SK-N-SH (cell line): ENCODE results near the gene TLX1. TPM values are rescaled to one million over a fixed set of nuclear protein-coding genes. Genes with fewer than 3 reads are reported as not detected.

Experiments used
- CTCF ChIA-PET: fragments of 300-600, 350-600 bp; formaldehyde crosslinking; extraction: SDS; loops from one replicate; lab custom pipeline; 2021; lab: Yijun Ruan, JAX
- POLR2A ChIA-PET: fragments of 350-600 bp; sonication (Branson Sonifier 250); formaldehyde crosslinking; extraction: SDS; loops from one replicate; lab custom pipeline; 2020; ENCODE audit warnings: antibody characterized with exemption, inconsistent platforms; lab: Yijun Ruan, JAX
- DNase-seq: peaks from one replicate; pipeline ENCODE4 v3.0.0; 2012
- H2AFZ ChIP-seq: fragments of 200-600 bp; sonication (generic); 2 replicates; pipeline ENCODE4 v1.8.1; 2016; ENCODE audit warnings: antibody characterized with exemption, mild to moderate bottlenecking, low read depth
- H3F3A ChIP-seq: fragments of 200-600 bp; sonication (generic); replicated peaks from 2 replicates; pipeline ENCODE3; 2016; ENCODE audit warnings: antibody characterized with exemption, mild to moderate bottlenecking; ENCODE audit not compliant: insufficient read depth
- H3K27ac ChIP-seq, 2 experiments: fragments of 200-500 bp in 1 of 2; fragments of 200-600 bp in 1 of 2; sonication (Bioruptor generic) in 1 of 2; sonication (generic), shearing (Covaris generic) in 1 of 2; 2 replicates each; pipeline versions ENCODE4 v1.5.1 to v1.6.1; 2014 to 2016; ENCODE audit warnings: low read depth in 2 of 2, inconsistent platforms in 1 of 2, low read length in 1 of 2, mild to moderate bottlenecking in 1 of 2, mixed read lengths in 1 of 2
- H3K27me3 ChIP-seq: fragments of 200-600 bp; sonication (generic), shearing (Covaris generic); 2 replicates; pipeline ENCODE4 v1.6.1; 2016; ENCODE audit warnings: mixed run types; ENCODE audit not compliant: insufficient read depth
- H3K36me3 ChIP-seq, 2 experiments: fragments of 200-500 bp in 1 of 2; fragments of 200-600 bp in 1 of 2; sonication (Bioruptor generic) in 1 of 2; sonication (generic) in 1 of 2; replicated peaks in 1 of 2; 2 replicates each; pipeline versions ENCODE3 to v1.5.1; 2014 to 2016; ENCODE audit warnings: low read length in 1 of 2, mild to moderate bottlenecking in 1 of 2; ENCODE audit not compliant: insufficient read depth in 2 of 2, control insufficient read depth in 1 of 2
- H3K4me1 ChIP-seq, 2 experiments: fragments of 200-500 bp in 1 of 2; fragments of 200-600 bp in 1 of 2; sonication (Bioruptor generic) in 1 of 2; sonication (generic), shearing (Covaris generic) in 1 of 2; 2 replicates each; pipeline versions ENCODE4 v1.5.1 to v1.6.1; 2014 to 2016; ENCODE audit warnings: low read depth in 1 of 2, low read length in 1 of 2, mixed run types in 1 of 2; ENCODE audit not compliant: insufficient read depth in 2 of 2, control insufficient read depth in 1 of 2
- H3K4me2 ChIP-seq: fragments of 200-600 bp; sonication (generic), shearing (Covaris generic); 2 replicates; pipeline ENCODE4 v1.6.1; 2017; ENCODE audit warnings: mixed run types
- H3K4me3 ChIP-seq, 2 experiments: fragments of 200-500 bp in 1 of 2; fragments of 200-600 bp in 1 of 2; sonication (Bioruptor generic) in 1 of 2; sonication (generic), shearing (Covaris generic) in 1 of 2; 2 replicates each; pipeline versions ENCODE4 v1.5.1 to v1.8.1; 2014 to 2016; ENCODE audit warnings: low read depth in 2 of 2, inconsistent platforms in 1 of 2, low read length in 1 of 2, mild to moderate bottlenecking in 1 of 2, mixed read lengths in 1 of 2, moderate library complexity in 1 of 2
- H3K79me2 ChIP-seq: fragments of 200-600 bp; sonication (generic); 2 replicates; pipeline ENCODE4 v1.8.1; 2017; ENCODE audit warnings: mild to moderate bottlenecking; ENCODE audit not compliant: insufficient read depth
- H3K9ac ChIP-seq: fragments of 200-600 bp; sonication (generic); 2 replicates; pipeline ENCODE4 v1.6.1; 2017; ENCODE audit warnings: mixed run types
- H3K9me2 ChIP-seq: fragments of 200-600 bp; sonication (generic); 2 replicates; pipeline ENCODE4 v1.6.1; 2017; ENCODE audit warnings: mixed run types
- H3K9me3 ChIP-seq: fragments of 200-600 bp; sonication (generic); 2 replicates; pipeline ENCODE4 v1.6.1; 2017; ENCODE audit warnings: mixed run types, mild to moderate bottlenecking, moderate library complexity
- H4K20me1 ChIP-seq: fragments of 200-600 bp; sonication (generic); 2 replicates; pipeline ENCODE4 v1.6.1; 2017; ENCODE audit warnings: mild to moderate bottlenecking, mixed run types; ENCODE audit not compliant: insufficient read depth
- CHD2 ChIP-seq: fragments of 150-350 bp; IDR thresholded peaks from 2 replicates; pipeline ENCODE4 v1.6.1; 2018; ENCODE audit warnings: low read length; ENCODE audit not compliant: partially characterized antibody
- EP300 ChIP-seq, 2 experiments: IDR thresholded peaks; 2 replicates each; pipeline versions ENCODE4 v1.4.0 to v1.6.1; 2012; ENCODE audit warnings: borderline replicate concordance in 1 of 2, low read depth in 1 of 2, low read length in 1 of 2
- EZH2phosphoT487 ChIP-seq: fragments of 200-600 bp; sonication (generic); IDR thresholded peaks from 2 replicates; pipeline ENCODE4 v1.6.1; 2017; ENCODE audit warnings: low read depth, mixed run types, mild to moderate bottlenecking, antibody characterized with exemption, moderate library complexity, borderline replicate concordance
- FOXM1 ChIP-seq: IDR thresholded peaks from 2 replicates; pipeline ENCODE4 v1.4.0; 2012; ENCODE audit warnings: low read depth, mild to moderate bottlenecking
- GABPA ChIP-seq: IDR thresholded peaks from 2 replicates; pipeline ENCODE4 v1.4.0; 2012; ENCODE audit warnings: low read depth, mild to moderate bottlenecking
- IRF3 ChIP-seq: fragments of 150-350 bp; IDR thresholded peaks from 2 replicates; pipeline ENCODE4 v1.6.1; 2016; ENCODE audit warnings: mild to moderate bottlenecking, low read depth, low read length
- JUND ChIP-seq: IDR thresholded peaks from 2 replicates; pipeline ENCODE4 v1.4.0; 2012
- MEF2A ChIP-seq: IDR thresholded peaks from 2 replicates; pipeline ENCODE4 v1.4.0; 2012; ENCODE audit warnings: low read depth, borderline replicate concordance
- MXI1 ChIP-seq: IDR thresholded peaks from 2 replicates; pipeline ENCODE4 v1.6.1; 2012; ENCODE audit warnings: mild to moderate bottlenecking, low read depth, low read length, improper control_type of control experiment
- NFIC ChIP-seq: IDR thresholded peaks from 2 replicates; pipeline ENCODE4 v1.4.0; 2012; ENCODE audit warnings: borderline replicate concordance
- PBX3 ChIP-seq: IDR thresholded peaks from 2 replicates; pipeline ENCODE4; 2012
- POLR2AphosphoS5 ChIP-seq: IDR thresholded peaks from 2 replicates; pipeline ENCODE4 v1.6.1; 2012; ENCODE audit warnings: low read depth, low read length
- RCOR1 ChIP-seq: fragments of 150-350 bp; IDR thresholded peaks from 2 replicates; pipeline ENCODE4 v1.6.1; 2017; ENCODE audit warnings: antibody characterized with exemption, low read length
- RXRA ChIP-seq: IDR thresholded peaks from 2 replicates; pipeline ENCODE4 v1.4.0; 2012; ENCODE audit warnings: low read depth, mild to moderate bottlenecking, borderline replicate concordance
- SIN3A ChIP-seq: IDR thresholded peaks from 2 replicates; pipeline ENCODE4 v1.6.1; 2012; ENCODE audit warnings: low read depth, mild to moderate bottlenecking, low read length, moderate library complexity, borderline replicate concordance
- TCF12 ChIP-seq: IDR thresholded peaks from 2 replicates; pipeline ENCODE4 v1.4.0; 2012
- TEAD4 ChIP-seq: IDR thresholded peaks from 2 replicates; pipeline ENCODE4 v1.4.0; 2012; ENCODE audit warnings: mild to moderate bottlenecking, borderline replicate concordance; ENCODE audit not compliant: insufficient read depth
- USF2 ChIP-seq: fragments of 150-350 bp; IDR thresholded peaks from 2 replicates; pipeline ENCODE4 v1.6.1; 2017; ENCODE audit warnings: antibody characterized with exemption, low read length, low read depth, borderline replicate concordance
- YY1 ChIP-seq: IDR thresholded peaks from 2 replicates; pipeline ENCODE4 v1.4.0; 2012; ENCODE audit warnings: low read depth, mild to moderate bottlenecking
- ZBTB33 ChIP-seq: IDR thresholded peaks from 2 replicates; pipeline ENCODE4 v1.4.0; 2012; ENCODE audit warnings: low read depth, borderline replicate concordance
- whole genome bisulfite sequencing: methylation state at CpG from one replicate; pipeline ENCODE4 v1.1.6; 2017; ENCODE audit warnings: low lambda C conversion rate; 5-methylcytosine and 5-hydroxymethylcytosine counted together
- polyA plus RNA-seq, 3 experiments: library from polyadenylated mRNA; depleted of rRNA; stranded (reverse); fragments of >200 nt; gene quantifications; 2 replicates each; pipeline ENCODE4 v1.2.3, GENCODE V29; 2012

Gene TLX1
- polyA plus RNA-seq, 1 of the 3 experiments (the other 2 are of a cell fraction), result not detected

GRCh38 chr10:101164020-101164419 is 32.9 kb downstream of the TLX1 start:
- Histone ChIP-seq H3K9me3 (no peaks in the 10 kb centered on the region), H3K9me2 (no peaks in the 10 kb centered on the region), H3K27me3 (peaks cover 31% of the 10 kb centered on the region), H4K20me1 (no peaks in the 10 kb centered on the region), H3K4me2 (no peak overlapping the region), H3F3A (no peaks in the 10 kb centered on the region), H2AFZ (no peak overlapping the region), H3K4me3 (no peak overlapping the region), H3K27ac (no peak overlapping the region), H3K36me3 (no peaks in the 10 kb centered on the region), H3K79me2 (no peaks in the 10 kb centered on the region), H3K4me1 (peaks cover 0 to 10% of the 10 kb centered on the region in 2 experiments; a peak in 1 of 4 replicates), H3K9ac (no peak overlapping the region)
- no peak for DNase-seq
- 4% methylated on average over 4 of the region's 4 CpGs for WGBS
- CTCF ChIA-PET, result interaction anchor here (1.8 to 2.6 kb wide), 2 partner anchors 22 to 50 kb away, joined by 7 to 20 read pairs; no protein-coding TSS in a partner anchor
- POLR2A ChIA-PET, result no interaction called here
- TF ChIP-seq MXI1 (no peak), EP300 (IDR thresholded peaks at IDR 0.05; ENCODE audit: borderline replicate concordance in 1 of 2, low read depth in 1 of 2, low read length in 1 of 2) (no peak), MEF2A (no peak), ZBTB33 (no peak), CHD2 (no peak), NFIC (no peak), POLR2AphosphoS5 (no peak), JUND (no peak), IRF3 (no peak), GABPA (no peak), EZH2phosphoT487 (no peak), YY1 (no peak), TEAD4 (no peak), TCF12 (no peak), SIN3A (no peak), RCOR1 (no peak), FOXM1 (no peak), PBX3 (no peak), USF2 (no peak), RXRA (no peak)
